HepG2 (cell line): ENCODE data around the gene COPS9. TPM values are rescaled to one million over a fixed set of nuclear protein-coding genes. Genes with fewer than 3 reads are reported as not detected.

Experiments used
- ATAC-seq: fragments of 200-7000 bp; cut with Tn5 transposase; 3 replicates; pipeline ENCODE4 v1.9.1; 2020; ENCODE audit warnings: mild to moderate bottlenecking, moderate library complexity
- BruUV-seq: library from RNA; stranded (reverse); fragments of 400-500 nt; replicated peaks from 2 replicates; lab custom pipeline; 2021; lab: Mats Ljungman, UMichigan
- CTCF ChIA-PET: fragments of 300-600 bp; formaldehyde crosslinking; extraction: SDS; loops from one replicate; lab custom pipeline; 2021; ENCODE audit warnings: low total read pairs, inconsistent platforms, low intra/inter-chr PET ratio; lab: Yijun Ruan, JAX
- POLR2A ChIA-PET: fragments of 350-600 bp; sonication (Branson Sonifier 250); formaldehyde crosslinking; loops from one replicate; lab custom pipeline; 2020; ENCODE audit warnings: antibody characterized with exemption, inconsistent platforms; lab: Yijun Ruan, JAX
- DNase-seq: peaks from one replicate; pipeline ENCODE4 v3.0.0-alpha.2; 2015; ENCODE audit warnings: low spot score
- FAIRE-seq: peaks from 3 replicates; lab custom pipeline; 2011; peaks lifted over from hg19 to GRCh38; lab: Jason Lieb, UNC
- H2AFZ ChIP-seq: one replicate; pipeline ENCODE4 v1.6.1; 2011; ENCODE audit warnings: low read length, inconsistent platforms
- H3K27ac ChIP-seq: fragments of 300-600 bp; 3 replicates; pipeline ENCODE4 v1.8.0; 2011; ENCODE audit warnings: mixed run types, mild to moderate bottlenecking, mixed read lengths, low read length, inconsistent platforms; ENCODE audit not compliant: insufficient read depth; ENCODE audit errors: extremely low read length
- H3K27me3 ChIP-seq, 2 experiments: fragments of 200-600 bp in 1 of 2; 2 replicates in 1 of 2; 3 replicates in 1 of 2; pipeline versions ENCODE4 v1.6.0 to v1.8.0; 2011; ENCODE audit warnings: low read length in 2 of 2, mild to moderate bottlenecking in 2 of 2, moderate library complexity in 2 of 2, inconsistent platforms in 1 of 2; ENCODE audit not compliant: insufficient read depth in 2 of 2, control insufficient read depth in 1 of 2
- H3K36me3 ChIP-seq, 2 experiments: fragments of 200-600 bp in 1 of 2; replicated peaks in 1 of 2; 2 replicates in 1 of 2; 3 replicates in 1 of 2; pipeline versions ENCODE4 v1.5.1 to v1.8.0; 2011; ENCODE audit warnings: low read length in 2 of 2, inconsistent platforms in 1 of 2; ENCODE audit not compliant: insufficient read depth in 2 of 2, control insufficient read depth in 1 of 2
- H3K4me1 ChIP-seq: 2 replicates; pipeline ENCODE4 v1.5.1; 2012; ENCODE audit warnings: low read length, inconsistent platforms; ENCODE audit not compliant: insufficient read depth
- H3K4me2 ChIP-seq: 2 replicates; pipeline ENCODE4 v1.6.0; 2011; ENCODE audit warnings: low read depth, low read length, inconsistent platforms
- H3K4me3 ChIP-seq, 3 experiments: fragments of 200-600 bp in 1 of 3; sonication (generic), shearing (Covaris generic) in 1 of 3; replicated peaks in 1 of 3; 2 replicates each; pipeline ENCODE4 v1.5.1; 2011 to 2016; ENCODE audit warnings: low read length in 3 of 3, inconsistent platforms in 2 of 3, low read depth in 2 of 3, mild to moderate bottlenecking in 2 of 3, control low read depth in 1 of 3, mixed read lengths in 1 of 3; ENCODE audit not compliant: insufficient read depth in 1 of 3
- H3K79me2 ChIP-seq: one replicate; pipeline ENCODE4 v1.6.1; 2011; ENCODE audit warnings: low read length, inconsistent platforms; ENCODE audit not compliant: insufficient read depth
- H3K9ac ChIP-seq: 2 replicates; pipeline ENCODE4 v1.6.0; 2011; ENCODE audit warnings: mild to moderate bottlenecking, low read depth, low read length, inconsistent platforms; ENCODE audit not compliant: insufficient read depth
- H3K9me3 ChIP-seq: 2 replicates; pipeline ENCODE4 v1.5.1; 2012; ENCODE audit warnings: mild to moderate bottlenecking, low read length
- H4K20me1 ChIP-seq: 2 replicates; pipeline ENCODE4 v1.6.0; 2011; ENCODE audit warnings: inconsistent platforms, mild to moderate bottlenecking, low read length, moderate library complexity; ENCODE audit not compliant: insufficient read depth
- ATF7 ChIP-seq, 2 experiments: fragments of 450-650 bp in 1 of 2; sonication (generic) in 1 of 2; formaldehyde crosslinking in 1 of 2; IDR thresholded peaks; 2 replicates each; pipeline versions ENCODE4 v1.4.0 to v1.6.1; 2016 to 2020; ENCODE audit warnings: antibody characterized with exemption in 1 of 2, mild to moderate bottlenecking in 1 of 2, missing genetic modification reagents in 1 of 2
- CREB1 ChIP-seq, 2 experiments: fragments of 450-650 bp in 1 of 2; IDR thresholded peaks; 2 replicates each; pipeline ENCODE4 v1.6.1; 2016 to 2017; ENCODE audit warnings: control low read depth in 1 of 2, mild to moderate bottlenecking in 1 of 2, missing compliant biosample characterization in 1 of 2, missing genetic modification characterization in 1 of 2
- DZIP1 ChIP-seq: sonication (generic); formaldehyde crosslinking; IDR thresholded peaks from 2 replicates; pipeline ENCODE4 v1.5.0; 2020; ENCODE audit warnings: mild to moderate bottlenecking, missing genetic modification reagents
- RBM39 ChIP-seq: fragments of 200-400 bp; formaldehyde crosslinking; IDR thresholded peaks from one replicate; pipeline ENCODE4 v1.6.1; 2018; ENCODE audit warnings: antibody characterized with exemption, mild to moderate bottlenecking, low read depth, low read length; ENCODE audit not compliant: poor library complexity, severe bottlenecking
- WGBS: methylation state at CpG from one replicate; pipeline ENCODE4 v1.1.6; 2017; ENCODE audit warnings: low lambda C conversion rate; 5-methylcytosine and 5-hydroxymethylcytosine counted together
- in situ Hi-C: cut with HindIII; loops from 2 replicates; pipeline ENCODE4 v1.10.0; 2017; ENCODE audit warnings: low pct_unique_long_range_greater_than_20kb; ENCODE audit not compliant: extremely low pct_ligation_motif_present
- intact Hi-C: fragments of 100-400 bp; cut with micrococcal nuclease; formaldehyde crosslinking; loops from one replicate; pipeline ENCODE4 v1.10.0; 2022; ENCODE audit not compliant: unreplicated experiment
- polyA plus RNA-seq, 8 experiments: library from polyadenylated mRNA; depleted of rRNA in 3 of 8; stranded (reverse) in 7 of 8; unstranded in 1 of 8; fragments of >200 nt; fragmentation: Illumina TruSeq in 4 of 8; extraction: Trizol in 4 of 8; gene quantifications; 2 replicates each; pipeline versions ENCODE4 v1.2.1 to v1.2.3, GENCODE V29; 2011 to 2016; ENCODE audit warnings: low read depth in 4 of 8, missing spikeins in 1 of 8, mixed read lengths in 1 of 8; ENCODE audit not compliant: insufficient read depth in 1 of 8
- total RNA-seq, 5 experiments: library from RNA; depleted of rRNA; stranded (reverse); fragments of >200 nt; fragmentation: Illumina TruSeq; extraction: Trizol; gene quantifications; 2 replicates each; pipeline ENCODE4 v1.2.3, GENCODE V29; 2016; ENCODE audit warnings: low read depth in 1 of 5

The COPS9 gene
- total and polyA plus RNA-seq, 2 of the 13 experiments (the other 11 are each of a cell fraction or from before 2014, with no cell fraction given): 180 to 247 TPM

- no peaks in the 10 kb centered on the region for H3K79me2 ChIP-seq
- WGBS: 22% methylated on average over 9 of the region's 21 CpGs
- FAIRE-seq (no peak), DNase-seq (no peak), ATAC-seq (no peak)
- no peak overlapping the region for H3K9ac ChIP-seq
- TF ChIP-seq ATF7 (IDR thresholded peaks at IDR 0.05) (peak; percentile 100), ATF7 (CRISPR knock-in tag; IDR thresholded peaks at IDR 0.05) (no peak), DZIP1 (0 out of 2 replicates have a peak, but pooled peaks have one; percentile 43), CREB1 (IDR thresholded peaks at IDR 0.05) (peak; percentile 99), CREB1 (CRISPR knock-in tag; IDR thresholded peaks at IDR 0.05) (no peak), RBM39 (no peak)
- H3K9me3 ChIP-seq: no peaks in the 10 kb centered on the region
- ChIA-PET POLR2A (no interaction called here), CTCF (no interaction called here)
- no peak overlapping the region for H3K4me3 ChIP-seq
- H3K27me3 ChIP-seq: peaks cover 2 to 40% of the 10 kb centered on the region in 2 experiments; a peak in 3 of 5 replicates
- no TSS peak for BruUV-seq
- H3K36me3 ChIP-seq: no peaks in the 10 kb centered on the region
- intact Hi-C loops: no loop called here
- H4K20me1 ChIP-seq: no peaks in the 10 kb centered on the region; the same call in 1 of the 2 replicates
- H2AFZ ChIP-seq: no peak overlapping the region
- no peaks in the 10 kb centered on the region for H3K4me1 ChIP-seq
- H3K27ac ChIP-seq: no peak overlapping the region
- no peak overlapping the region for H3K4me2 ChIP-seq
- in situ Hi-C loops: no loop called here
Measured at GRCh38 chr2:240161087-240161750, 25.1 kb upstream of the COPS9 start.
